Peyer's patch (tissue), 4 donors: ENCODE measurements around the gene GLDC.

Experiments used
- POLR2A ChIP-seq, 2 donors: fragments of 450-650 bp; IDR thresholded peaks; one replicate each; pipeline ENCODE4 v1.5.1; 2017; ENCODE audit warnings: antibody characterized with exemption in 2 of 2, mild to moderate bottlenecking in 2 of 2, moderate library complexity in 2 of 2
- TF ChIP-seq, protein P1 (sequence below), 6 experiments: fragments of 450-650 bp in 4 of 6; fragments of 200-600 bp in 2 of 6; sonication (generic) in 1 of 6; IDR thresholded peaks; one replicate each; pipeline ENCODE4 v1.5.1; 2017 to 2019; ENCODE audit warnings: antibody characterized with exemption in 6 of 6, mild to moderate bottlenecking in 3 of 6, moderate library complexity in 1 of 6

- TF ChIP-seq, protein P1, sequence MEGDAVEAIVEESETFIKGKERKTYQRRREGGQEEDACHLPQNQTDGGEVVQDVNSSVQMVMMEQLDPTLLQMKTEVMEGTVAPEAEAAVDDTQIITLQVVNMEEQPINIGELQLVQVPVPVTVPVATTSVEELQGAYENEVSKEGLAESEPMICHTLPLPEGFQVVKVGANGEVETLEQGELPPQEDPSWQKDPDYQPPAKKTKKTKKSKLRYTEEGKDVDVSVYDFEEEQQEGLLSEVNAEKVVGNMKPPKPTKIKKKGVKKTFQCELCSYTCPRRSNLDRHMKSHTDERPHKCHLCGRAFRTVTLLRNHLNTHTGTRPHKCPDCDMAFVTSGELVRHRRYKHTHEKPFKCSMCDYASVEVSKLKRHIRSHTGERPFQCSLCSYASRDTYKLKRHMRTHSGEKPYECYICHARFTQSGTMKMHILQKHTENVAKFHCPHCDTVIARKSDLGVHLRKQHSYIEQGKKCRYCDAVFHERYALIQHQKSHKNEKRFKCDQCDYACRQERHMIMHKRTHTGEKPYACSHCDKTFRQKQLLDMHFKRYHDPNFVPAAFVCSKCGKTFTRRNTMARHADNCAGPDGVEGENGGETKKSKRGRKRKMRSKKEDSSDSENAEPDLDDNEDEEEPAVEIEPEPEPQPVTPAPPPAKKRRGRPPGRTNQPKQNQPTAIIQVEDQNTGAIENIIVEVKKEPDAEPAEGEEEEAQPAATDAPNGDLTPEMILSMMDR (IDR thresholded peaks at IDR 0.05): no peak
- TF ChIP-seq POLR2A (IDR thresholded peaks at IDR 0.05): no peak
Measured at GRCh38 chr9:6512085-6512657, 133.4 kb downstream of the GLDC start.
